IPS DF 4.7 (cell line): Measurements from ENCODE around the gene CPLX4.
A peak's percentile ranks its signal among the peaks of the same experiment; 100 is the strongest.

Experiments
- DNase-seq: peaks from one replicate; pipeline ENCODE4 v3.0.0-alpha.2; 2013; ENCODE audit warnings: low spot score; ENCODE audit errors: extremely low read depth

Gene CPLX4

DNA sequence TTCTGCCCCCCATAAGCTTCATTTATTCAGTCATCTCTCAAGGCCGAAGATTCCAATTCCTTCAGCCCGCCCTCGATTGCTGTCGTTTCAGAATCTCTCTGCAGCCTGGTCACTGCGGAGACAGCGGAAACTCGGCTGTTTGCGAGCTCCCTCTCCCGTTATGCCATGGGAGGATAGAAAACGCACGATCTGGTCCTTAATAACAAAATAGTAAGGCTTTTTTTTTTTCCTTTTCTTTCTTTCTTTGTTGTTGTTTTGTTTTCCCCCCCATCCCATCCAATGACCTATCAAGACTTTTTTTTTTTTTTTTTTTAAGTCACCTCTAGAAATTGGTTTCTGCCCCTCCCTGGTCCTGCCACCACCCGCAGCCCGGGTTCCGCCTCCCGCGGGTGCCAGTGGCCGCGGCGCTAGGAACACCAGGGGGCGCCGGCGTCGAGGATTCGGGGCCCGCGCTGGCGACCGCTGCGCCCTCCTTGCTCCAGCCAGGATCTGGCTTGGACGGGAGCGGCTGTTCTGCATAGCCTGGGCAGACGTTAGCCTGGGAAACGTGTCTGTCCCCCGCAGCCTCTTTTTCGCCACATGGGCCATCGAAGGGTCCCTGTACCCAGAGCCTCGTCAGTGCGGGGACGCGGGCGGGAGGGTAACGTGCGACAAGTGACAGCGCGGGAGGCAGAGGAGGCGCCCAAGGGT, 10.1 kb downstream of the CPLX4 start:
- peak; percentile 11 for DNase-seq

DNA sequence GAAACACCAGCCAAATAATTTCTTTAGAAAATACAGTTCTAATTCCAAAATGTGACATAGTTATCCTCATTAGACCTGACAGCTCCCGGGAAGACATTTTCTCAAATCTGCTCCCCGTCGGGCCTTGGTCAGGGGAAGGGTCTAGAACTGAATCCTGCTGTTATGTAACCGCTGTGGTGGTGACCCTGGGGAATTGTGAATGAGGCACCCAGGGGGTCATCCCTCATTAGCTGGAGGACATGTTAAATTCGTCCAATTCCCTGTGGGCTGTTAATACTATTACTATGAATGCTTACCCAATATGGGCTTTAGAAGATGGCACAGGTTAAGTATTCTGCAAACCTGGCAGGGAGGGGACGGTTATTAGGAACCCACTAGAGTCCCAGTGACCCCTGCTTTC, 11.8 kb downstream of the CPLX4 start:
- no peak for DNase-seq

DNA sequence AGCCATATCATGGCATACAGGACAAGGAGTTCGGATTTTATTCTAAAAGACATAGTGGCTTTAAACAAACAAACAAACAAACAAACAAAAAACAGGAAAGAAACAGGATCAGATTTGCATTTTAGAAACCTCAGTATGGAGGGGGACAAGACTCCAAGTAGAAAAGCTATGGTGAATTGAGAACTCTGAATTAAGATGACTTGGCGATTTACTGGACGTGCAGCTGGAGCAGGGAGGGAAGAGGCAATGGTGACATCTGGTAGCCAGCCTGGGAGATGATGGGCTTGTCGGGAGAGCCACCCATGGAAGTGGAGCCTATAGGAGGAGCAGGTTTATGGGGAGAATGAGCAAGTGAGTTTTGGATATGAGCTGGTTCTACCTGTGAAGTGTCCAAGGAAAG, 13.2 kb downstream of the CPLX4 start:
- DNase-seq: no peak

DNA sequence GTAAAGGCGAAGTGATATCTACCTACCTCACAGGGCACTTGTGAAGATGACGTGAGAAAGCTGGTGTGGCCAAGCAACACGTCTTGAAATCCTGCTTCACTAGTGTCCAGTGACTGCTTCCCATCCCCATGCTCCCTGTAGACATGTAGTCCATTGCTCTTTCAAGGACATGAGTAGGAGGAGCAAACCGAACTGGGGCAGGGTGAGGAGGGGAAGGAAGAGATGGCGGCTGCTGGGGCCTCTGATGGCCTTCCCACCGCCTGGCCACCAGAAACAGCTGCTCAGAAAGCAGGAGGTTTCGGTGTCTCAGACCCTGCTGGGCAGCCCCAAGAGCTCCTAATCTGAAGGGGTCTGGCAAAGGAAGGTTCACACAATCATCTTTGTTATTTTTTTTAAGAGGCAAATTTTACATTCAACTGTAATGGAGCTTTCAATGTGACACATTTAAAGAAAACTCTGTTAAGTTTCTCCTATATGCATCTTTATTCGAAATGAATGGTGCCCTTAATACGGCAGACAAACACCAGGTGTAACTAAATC, 14.7 kb downstream of the CPLX4 start:
- no peak for DNase-seq

DNA sequence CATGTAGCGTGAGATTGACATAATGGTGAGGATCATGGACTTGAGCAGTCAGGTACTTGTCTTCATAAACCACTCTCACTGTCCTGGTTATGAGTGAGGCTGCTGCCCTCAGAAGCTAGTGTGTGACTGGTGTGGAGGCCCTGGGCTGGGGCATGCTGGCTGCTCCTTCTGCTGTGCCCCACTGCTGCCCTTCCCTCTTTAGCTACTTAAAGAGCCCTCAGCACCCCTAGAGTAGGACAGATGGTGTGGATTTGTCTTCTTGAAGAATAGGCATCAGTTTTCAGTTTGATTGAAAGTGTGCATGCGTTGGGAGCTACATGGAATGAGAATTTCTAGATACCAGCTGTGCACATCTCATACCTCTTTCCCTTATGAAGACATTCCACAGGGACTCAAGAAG, 15.4 kb downstream of the CPLX4 start:
- DNase-seq: no peak

DNA sequence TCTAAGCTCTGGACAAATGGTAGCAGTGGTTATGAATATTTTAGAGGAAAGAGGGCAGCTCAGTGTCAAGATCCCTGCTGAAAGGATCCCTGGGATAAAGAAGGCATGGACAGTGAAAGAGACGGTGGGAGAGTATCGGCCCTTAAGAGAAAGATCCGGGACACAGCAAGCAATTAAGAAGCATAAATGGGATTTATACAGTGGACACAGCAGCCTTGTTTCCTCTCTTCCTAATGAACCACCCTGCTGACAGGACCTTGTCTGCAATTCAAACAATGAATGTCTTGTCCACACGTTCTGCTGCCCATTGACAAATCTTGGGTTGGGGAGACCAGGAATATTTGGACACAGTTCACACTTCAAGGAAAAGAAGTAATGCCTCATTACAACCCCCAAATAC, 16.5 kb downstream of the CPLX4 start:
- no peak for DNase-seq

DNA sequence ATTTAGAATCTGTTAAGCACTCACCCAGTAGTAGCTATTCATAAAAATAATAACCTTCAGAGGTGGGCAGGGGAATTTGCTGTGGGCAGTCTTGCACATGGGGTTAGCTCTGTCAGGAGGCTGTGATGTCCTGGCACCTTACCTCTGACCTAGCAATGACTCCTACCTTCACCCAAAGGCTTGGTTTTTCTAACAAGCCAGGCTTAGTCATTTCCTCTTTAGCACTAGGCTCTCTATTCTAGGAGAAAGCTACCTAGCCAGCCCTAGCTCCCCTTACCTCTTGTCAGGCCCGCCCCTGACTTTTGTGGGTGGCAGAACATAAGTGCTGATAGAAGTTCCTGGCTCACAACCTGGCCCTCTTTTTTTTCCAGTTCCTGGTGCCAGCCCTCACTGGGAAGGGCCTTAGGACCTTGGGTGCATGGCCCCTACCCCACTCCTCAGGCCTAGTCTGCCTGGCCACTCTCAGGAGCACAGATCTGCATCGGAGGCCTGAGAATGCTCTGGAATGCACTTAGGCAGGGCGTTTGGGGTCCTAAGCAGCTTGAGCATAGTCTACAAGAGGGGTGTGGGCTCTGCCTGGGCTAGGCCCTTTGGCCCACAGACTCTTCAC, 17.7 kb downstream of the CPLX4 start:
- DNase-seq: no peak

DNA sequence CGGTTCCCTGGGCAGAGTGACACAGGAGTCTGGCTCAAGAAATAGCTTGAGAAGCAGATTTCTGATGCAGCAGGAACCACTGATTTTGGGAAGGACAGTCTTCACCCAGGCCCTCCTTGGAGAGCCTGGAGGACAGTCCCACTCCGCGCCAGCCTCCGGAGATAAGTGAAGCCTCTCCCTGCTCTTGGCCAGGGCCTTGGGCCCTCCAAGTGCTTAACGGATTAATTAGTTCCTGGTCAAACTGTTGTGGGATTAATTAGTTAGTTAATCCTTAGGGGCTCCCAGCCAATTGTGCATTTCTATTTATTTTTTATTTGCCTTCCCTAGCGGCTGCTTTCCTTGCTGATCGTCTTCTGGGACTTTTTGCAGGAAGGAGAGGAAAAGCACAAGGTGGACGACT, 19.6 kb downstream of the CPLX4 start:
- DNase-seq: no peak

DNA sequence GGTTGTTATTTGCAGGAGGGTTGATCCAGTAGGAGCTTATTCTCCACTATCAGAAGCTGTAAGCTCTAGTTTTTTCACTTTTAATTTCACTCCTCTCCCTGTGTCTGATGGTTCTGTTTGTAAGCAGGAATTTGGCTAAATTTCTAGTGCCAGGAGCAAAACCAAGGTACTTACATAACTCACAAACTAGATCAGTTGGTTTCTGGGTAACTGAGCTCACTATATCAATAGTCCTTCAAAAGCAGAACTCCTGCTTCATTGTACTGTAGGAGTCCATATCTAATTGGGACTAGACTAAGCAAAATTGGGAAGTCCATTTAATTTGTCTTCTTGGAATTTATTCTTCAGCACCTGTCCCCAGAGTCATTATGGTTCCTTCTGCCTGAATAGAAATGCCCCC, 25.1 kb downstream of the CPLX4 start:
- DNase-seq: no peak

DNA sequence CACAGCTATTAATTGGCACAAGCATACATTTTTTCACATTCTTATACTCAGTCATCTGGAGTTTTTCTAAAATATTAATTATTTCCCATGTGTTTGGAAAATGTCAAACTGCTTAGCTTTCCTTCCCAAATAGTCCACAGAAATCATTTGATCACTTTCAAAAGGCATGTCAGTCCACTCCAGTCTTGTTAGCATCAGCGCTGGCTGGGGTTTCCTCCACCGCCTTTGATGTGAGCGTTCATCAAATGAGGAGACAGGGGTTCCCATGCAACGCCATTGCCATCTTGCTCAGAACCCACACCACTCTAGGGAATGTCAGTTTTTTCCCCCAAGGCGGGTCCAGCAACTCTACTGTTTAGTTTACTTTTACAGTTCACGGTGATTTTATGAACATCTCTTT, 32.1 kb downstream of the CPLX4 start:
- DNase-seq: no peak

DNA sequence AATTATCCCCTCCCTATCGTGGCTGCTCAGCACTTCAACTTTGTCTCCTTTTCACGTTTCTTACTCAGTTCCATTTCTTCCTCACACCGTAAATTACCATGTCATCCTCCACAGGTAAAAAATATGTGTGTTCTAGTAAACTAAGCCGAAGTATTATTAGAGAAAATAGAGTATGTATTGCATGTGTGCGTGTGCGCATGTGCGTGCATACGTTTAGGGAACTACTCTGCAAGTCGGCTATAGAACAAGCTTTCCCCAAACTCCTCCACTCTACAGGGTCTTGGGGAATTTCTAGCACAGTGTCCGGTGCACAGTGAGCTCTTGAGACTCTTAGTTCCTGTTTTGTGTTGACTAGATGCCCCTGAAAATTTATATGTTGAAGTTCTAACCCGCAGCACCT, 36.1 kb downstream of the CPLX4 start:
- no peak for DNase-seq

DNA sequence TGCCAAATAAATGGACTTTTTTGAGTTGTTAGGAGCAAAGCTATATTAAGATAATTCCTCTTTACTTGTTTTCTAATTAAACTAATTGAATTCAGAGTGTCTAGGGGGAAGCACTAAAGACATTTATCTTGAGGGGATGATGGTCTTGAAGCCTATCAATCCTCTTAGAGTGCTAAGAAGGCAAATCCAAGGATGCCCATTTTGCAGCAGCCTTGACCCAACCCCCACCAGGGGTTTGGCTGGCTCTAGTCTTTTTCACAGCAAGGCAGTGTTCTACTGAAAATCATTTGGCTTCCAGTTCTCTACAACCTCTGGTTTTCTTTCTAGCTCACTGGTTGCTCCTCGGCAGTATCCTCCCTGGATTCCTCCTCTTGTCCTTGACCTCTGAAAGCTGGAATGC, 38.7 kb downstream of the CPLX4 start:
- DNase-seq: no peak

DNA sequence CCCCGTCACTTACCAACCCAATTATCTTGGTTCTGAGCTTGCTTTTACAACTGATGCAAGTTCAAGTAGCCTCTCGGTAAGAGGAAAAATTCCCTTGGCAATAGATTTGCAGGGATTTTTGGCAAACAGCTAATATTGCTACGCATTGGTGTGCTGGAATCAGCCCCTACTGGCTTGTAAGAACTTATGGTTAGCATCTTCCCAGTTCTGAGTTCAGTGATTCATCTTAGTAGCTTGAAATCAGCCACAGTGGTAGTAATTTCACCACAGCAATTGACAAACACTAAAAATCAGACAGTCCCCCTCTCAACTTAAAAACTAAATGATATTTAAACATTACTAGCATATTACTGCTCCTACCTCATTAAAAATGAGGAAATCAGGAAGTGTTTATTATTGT, 39.3 kb downstream of the CPLX4 start:
- no peak for DNase-seq

DNA sequence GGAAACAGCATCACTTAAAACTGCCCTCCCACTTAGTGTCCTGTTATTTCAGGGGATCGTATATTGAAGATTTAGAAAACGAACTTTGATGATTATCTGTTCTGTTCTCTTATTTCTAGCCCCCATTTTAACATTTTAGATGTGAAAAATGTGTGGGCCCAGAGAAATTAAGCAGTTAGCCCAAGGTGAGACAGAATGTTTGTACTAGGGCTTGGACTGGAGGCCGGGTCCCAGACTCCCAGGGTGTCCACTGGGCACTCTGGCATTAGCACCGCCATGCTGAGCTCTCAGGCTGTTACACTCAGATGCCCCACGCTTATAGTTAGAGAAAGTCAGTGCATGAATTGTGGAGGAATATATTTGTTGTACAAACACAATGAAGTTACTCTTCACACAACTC, 39.7 kb downstream of the CPLX4 start:
- DNase-seq: no peak

DNA sequence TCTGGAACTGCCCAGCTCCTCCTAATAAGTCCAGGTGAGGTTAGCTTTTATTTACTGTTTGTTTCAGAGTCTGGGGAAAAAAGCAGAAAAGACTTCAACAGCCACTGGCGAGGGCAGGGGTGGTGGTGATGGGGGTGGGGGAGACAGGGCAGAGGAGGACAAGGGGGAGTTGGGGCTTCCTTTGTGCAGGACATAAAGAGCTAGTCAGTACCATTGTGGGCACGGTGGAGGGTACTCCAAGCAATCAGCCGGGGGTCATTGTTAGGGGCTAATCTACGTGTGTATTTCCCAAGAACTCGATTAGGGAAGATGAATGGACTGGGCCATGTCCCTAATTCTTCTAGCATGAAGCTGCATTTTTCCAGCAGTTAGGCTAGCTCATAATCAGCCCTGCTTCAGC, 42.4 kb downstream of the CPLX4 start:
- no peak for DNase-seq

DNA sequence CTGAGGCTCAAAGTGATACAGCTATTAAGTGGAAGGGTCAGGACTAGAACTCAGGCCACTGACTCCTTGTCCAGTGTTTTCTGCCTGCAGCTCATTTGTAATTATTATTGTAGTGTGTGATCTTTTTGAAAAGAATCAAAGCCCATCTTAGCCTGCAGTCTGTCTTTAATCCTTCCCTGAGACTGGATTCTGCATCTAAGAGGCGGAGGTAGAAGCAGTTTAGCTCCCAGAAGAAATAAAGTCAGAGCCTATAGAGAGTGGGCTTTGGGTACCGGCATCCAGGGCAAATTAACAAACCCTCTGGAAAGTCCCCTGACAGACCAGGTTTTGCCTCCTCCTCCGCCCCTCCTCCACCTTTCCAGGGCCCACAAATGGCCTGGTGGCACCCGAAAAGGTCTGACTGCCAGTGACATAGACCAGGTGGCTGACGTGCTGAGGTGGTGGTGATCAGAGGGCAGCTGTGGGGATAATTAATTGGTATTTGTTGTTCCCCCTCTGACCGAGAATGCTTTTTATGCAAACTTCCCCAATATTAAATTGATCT, 43.0 kb downstream of the CPLX4 start:
- no peak for DNase-seq

DNA sequence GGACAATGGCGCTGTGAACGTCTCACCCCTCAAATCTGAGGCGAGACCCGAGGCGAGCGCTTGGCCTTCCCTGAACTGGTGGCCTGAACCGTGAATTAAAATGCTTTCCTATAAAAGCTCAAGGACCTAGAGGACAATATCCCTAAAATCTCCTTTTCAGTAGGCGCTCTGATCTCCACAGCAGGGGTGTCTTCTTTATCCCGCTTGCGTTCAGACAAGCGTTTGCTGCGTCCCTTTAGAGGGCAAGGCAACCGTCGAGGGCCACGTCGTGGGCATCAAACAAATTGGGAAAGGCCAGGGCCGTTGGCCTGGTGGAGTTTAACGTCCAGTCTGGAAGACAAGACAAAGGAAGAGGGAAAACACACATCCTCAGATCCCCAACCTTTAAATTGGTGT, 43.9 kb downstream of the CPLX4 start:
- no peak for DNase-seq

DNA sequence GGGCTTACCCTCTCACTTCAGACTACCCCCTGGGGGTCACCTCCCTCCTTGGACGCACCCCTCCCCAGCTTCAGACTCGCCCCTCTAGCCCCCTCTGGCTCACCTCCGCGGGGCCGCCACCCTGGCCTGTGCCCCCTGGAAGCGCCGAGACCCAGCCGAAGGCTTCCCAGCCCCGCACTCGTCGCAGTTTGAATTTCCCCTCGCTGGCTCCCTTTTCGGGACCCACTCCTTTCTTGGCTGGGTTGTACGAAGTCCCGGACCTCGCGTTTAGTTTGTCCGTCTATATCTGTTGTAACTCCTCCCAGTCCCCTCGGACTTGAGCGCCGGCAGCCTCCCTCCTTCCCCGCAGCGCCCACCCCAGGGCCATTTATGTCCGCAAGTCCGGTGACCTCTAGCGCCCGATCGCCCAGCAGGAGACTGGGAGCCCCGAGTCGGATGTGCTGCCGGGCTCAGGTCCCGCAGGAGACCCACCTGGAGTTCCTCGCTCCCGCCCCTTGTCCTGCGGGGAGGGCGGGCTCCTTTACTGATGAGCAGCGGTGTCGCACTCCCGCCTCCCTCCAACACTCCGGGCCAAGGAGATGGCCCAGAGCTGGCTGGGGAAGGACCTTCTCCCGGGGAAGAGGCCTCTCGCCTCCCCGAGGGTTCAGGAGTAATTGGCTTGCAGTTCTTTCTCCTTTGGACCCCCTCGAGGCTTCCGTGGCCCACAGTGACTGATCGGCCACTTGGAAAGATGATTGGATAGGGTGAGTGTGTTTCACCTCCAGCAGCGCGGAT, 44.5 kb downstream of the CPLX4 start:
- no peak for DNase-seq

DNA sequence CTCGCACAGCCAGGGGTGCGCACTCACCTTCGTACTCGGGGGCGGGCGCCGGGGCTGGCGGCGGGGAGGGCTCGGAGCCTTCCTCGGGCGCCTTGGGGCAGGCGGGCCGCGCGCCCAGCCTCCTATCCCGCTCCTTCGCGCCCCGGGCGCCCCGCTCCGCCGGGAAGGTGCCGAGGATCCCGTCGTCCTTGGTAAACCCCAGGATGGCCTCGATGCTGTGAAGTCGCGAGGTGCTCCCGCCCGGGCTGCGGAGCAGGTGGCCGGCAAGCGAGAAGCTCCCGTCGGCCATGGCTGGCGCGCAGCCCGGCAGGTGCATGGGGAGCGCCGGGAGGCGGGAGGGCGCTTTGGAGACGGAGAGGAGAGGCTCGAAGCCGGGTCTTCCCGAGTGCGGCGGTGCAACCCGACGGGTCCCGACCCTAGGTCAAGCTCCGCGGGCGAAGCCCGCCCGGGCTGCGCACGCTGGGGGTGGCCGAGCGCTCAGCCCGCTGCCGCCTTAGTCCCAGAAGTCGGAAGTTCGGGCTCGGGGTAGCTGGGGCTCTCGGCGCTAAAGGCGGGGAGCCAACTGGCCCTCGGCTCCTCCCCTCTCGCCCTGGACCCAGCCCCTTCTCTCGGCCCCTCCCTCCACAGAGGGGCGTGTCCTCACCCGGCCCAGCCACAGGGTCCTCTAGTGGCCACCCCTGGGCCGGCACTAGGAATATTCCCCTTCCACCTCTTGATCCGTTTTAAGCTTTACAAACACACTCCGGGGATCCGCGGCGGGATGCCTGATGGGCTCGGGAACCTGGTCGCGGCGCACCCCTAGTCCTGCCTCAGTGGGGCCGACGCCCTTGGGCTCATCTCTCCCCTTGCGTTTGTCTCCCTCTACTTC, 45.3 kb downstream of the CPLX4 start, which contains the start of gene RAX:
Gene RAX (minus strand): TSS at position 564 of the 868 bp plus-strand sequence. CDS start 248 bp downstream, at position 316.
- no peak for DNase-seq

DNA sequence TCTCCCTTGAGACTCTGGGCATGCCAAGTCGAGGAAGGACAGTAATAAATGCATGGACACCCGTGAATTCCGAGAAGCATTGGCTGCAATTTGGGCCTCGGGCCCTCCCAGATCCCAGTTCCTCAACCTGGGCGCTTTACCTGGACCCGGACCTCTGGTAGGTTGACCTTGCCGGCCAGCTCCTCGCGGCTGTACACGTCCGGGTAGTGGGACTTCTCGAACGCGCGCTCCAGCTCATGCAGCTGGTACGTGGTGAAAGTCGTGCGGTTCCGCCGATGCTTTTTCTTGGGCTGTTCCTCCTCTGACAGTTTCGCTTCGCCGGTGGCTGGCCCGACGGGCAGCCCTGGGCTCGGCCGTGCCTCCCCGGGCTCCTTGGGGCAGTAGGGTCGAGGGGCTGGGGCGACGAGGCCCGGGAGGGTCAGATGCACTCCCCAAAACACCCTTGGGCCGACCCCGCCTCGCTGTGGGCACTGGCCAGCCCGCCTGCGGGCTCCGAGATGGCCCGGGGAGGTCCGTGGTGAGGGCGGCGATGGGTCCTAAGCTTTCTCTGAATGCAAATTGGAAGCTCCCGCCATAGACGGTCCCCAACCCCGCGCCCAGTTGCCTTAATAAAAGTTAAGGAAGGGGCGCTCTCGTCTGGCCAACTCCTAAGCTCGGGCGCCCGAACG, 46.1 kb downstream of the CPLX4 start:
- no peak for DNase-seq
